HepG2 (cell line): ENCODE data around the gene TEF. TPM values are rescaled to one million over a fixed set of nuclear protein-coding genes. Genes with fewer than 3 reads are reported as not detected.

ENCODE experiments used
- CAMTA2 ChIP-seq: sonication (generic); formaldehyde crosslinking; IDR thresholded peaks from 2 replicates; pipeline ENCODE4 v1.4.0; 2020; ENCODE audit warnings: mild to moderate bottlenecking, missing genetic modification reagents, borderline replicate concordance
- CCAR2 ChIP-seq: fragments of 200-400 bp; formaldehyde crosslinking; optimal IDR thresholded peaks from 2 replicates; pipeline ENCODE3; 2018; ENCODE audit warnings: low read depth, mild to moderate bottlenecking, low read length, moderate library complexity
- ELF1 ChIP-seq: sonication (generic); formaldehyde crosslinking; IDR thresholded peaks from 2 replicates; pipeline ENCODE4 v1.4.0; 2020; ENCODE audit warnings: missing genetic modification reagents
- FOXP1 ChIP-seq, 2 experiments: fragments of 450-650 bp in 1 of 2; IDR thresholded peaks; 2 replicates each; pipeline ENCODE4 v1.6.1; 2017 to 2018; ENCODE audit warnings: antibody characterized with exemption in 1 of 2
- HES4 ChIP-seq: sonication (generic); formaldehyde crosslinking; IDR thresholded peaks from 2 replicates; pipeline ENCODE4 v1.9.0; 2021; ENCODE audit warnings: mild to moderate bottlenecking, missing genetic modification reagents, borderline replicate concordance
- IRF1 ChIP-seq: sonication (generic); formaldehyde crosslinking; IDR thresholded peaks from 2 replicates; pipeline ENCODE4 v1.4.0; 2020; ENCODE audit warnings: low read depth, mild to moderate bottlenecking, missing genetic modification reagents
- IRX3 ChIP-seq: sonication (generic); formaldehyde crosslinking; IDR thresholded peaks from 2 replicates; pipeline ENCODE4 v1.8.1; 2023; ENCODE audit warnings: mild to moderate bottlenecking, low read depth, missing genetic modification reagents, borderline replicate concordance
- KLF12 ChIP-seq: sonication (generic); formaldehyde crosslinking; IDR thresholded peaks from 2 replicates; pipeline ENCODE4 v1.4.0; 2020; ENCODE audit warnings: missing genetic modification reagents, borderline replicate concordance
- MBNL3 ChIP-seq: fragments of 250-450 bp; sonication (Bioruptor Pico); conservative IDR thresholded peaks from 2 replicates; pipeline ENCODE4 v1.8.0; 2022; ENCODE audit warnings: mild to moderate bottlenecking, inconsistent platforms
- MIXL1 ChIP-seq: IDR thresholded peaks from 2 replicates; pipeline ENCODE4 v1.6.1; 2016
- MTA1 ChIP-seq: sonication (generic); formaldehyde crosslinking; IDR thresholded peaks from 2 replicates; pipeline ENCODE4 v1.4.0; 2020; ENCODE audit warnings: missing genetic modification reagents, mild to moderate bottlenecking, borderline replicate concordance
- PCBP2 ChIP-seq: fragments of 200-400 bp; formaldehyde crosslinking; optimal IDR thresholded peaks from 2 replicates; pipeline ENCODE3; 2018; ENCODE audit warnings: low read length, low read depth; ENCODE audit not compliant: poor library complexity, severe bottlenecking
- PITX1 ChIP-seq: sonication (generic); formaldehyde crosslinking; IDR thresholded peaks from 2 replicates; pipeline ENCODE4 v1.5.1; 2020; ENCODE audit warnings: mild to moderate bottlenecking, missing genetic modification reagents
- SRSF9 ChIP-seq: fragments of 200-400 bp; formaldehyde crosslinking; IDR thresholded peaks from 2 replicates; pipeline ENCODE4 v1.6.1; 2018; ENCODE audit warnings: borderline replicate concordance, mild to moderate bottlenecking, low read depth, low read length; ENCODE audit not compliant: insufficient read depth, poor library complexity, severe bottlenecking
- TOPORS ChIP-seq: sonication (generic); formaldehyde crosslinking; IDR thresholded peaks from 2 replicates; pipeline ENCODE4 v1.8.0; 2023; ENCODE audit warnings: mild to moderate bottlenecking, missing genetic modification reagents
- ZBTB4 ChIP-seq: sonication (generic); formaldehyde crosslinking; IDR thresholded peaks from 2 replicates; pipeline ENCODE4 v1.4.0; 2020; ENCODE audit warnings: missing genetic modification reagents, mild to moderate bottlenecking, borderline replicate concordance
- ZBTB7B ChIP-seq: sonication (generic); formaldehyde crosslinking; IDR thresholded peaks from 2 replicates; pipeline ENCODE4 v1.4.0; 2020; ENCODE audit warnings: missing genetic modification reagents
- ZFAT ChIP-seq: sonication (generic); formaldehyde crosslinking; conservative IDR thresholded peaks from 2 replicates; pipeline ENCODE4 v1.8.1; 2023; ENCODE audit warnings: missing genetic modification reagents, inconsistent platforms
- ZKSCAN5 ChIP-seq: sonication (generic); formaldehyde crosslinking; IDR thresholded peaks from 2 replicates; pipeline ENCODE4 v1.5.1; 2020; ENCODE audit warnings: mild to moderate bottlenecking, missing genetic modification reagents
- ZNF3 ChIP-seq: IDR thresholded peaks from 2 replicates; pipeline ENCODE4 v1.7.0; 2017; ENCODE audit warnings: inconsistent platforms
- ZNF501 ChIP-seq: sonication (generic); formaldehyde crosslinking; IDR thresholded peaks from 2 replicates; pipeline ENCODE4 v1.5.1; 2020; ENCODE audit warnings: mild to moderate bottlenecking, moderate library complexity, missing genetic modification reagents
- ZNF772 ChIP-seq: sonication (generic); formaldehyde crosslinking; IDR thresholded peaks from 2 replicates; pipeline ENCODE4 v1.5.0; 2020; ENCODE audit warnings: mild to moderate bottlenecking, missing genetic modification reagents
- ZNF780A ChIP-seq: sonication (generic); formaldehyde crosslinking; IDR thresholded peaks from 2 replicates; pipeline ENCODE4 v1.8.0; 2022; ENCODE audit warnings: mild to moderate bottlenecking, missing genetic modification reagents, moderate library complexity
- polyA plus RNA-seq, 8 experiments: library from polyadenylated mRNA; depleted of rRNA in 3 of 8; stranded (reverse) in 7 of 8; unstranded in 1 of 8; fragments of >200 nt; fragmentation: Illumina TruSeq in 4 of 8; extraction: Trizol in 4 of 8; gene quantifications; 2 replicates each; pipeline versions ENCODE4 v1.2.1 to v1.2.3, GENCODE V29; 2011 to 2016; ENCODE audit warnings: low read depth in 4 of 8, missing spikeins in 1 of 8, mixed read lengths in 1 of 8; ENCODE audit not compliant: insufficient read depth in 1 of 8
- total RNA-seq, 5 experiments: library from RNA; depleted of rRNA; stranded (reverse); fragments of >200 nt; fragmentation: Illumina TruSeq; extraction: Trizol; gene quantifications; 2 replicates each; pipeline ENCODE4 v1.2.3, GENCODE V29; 2016; ENCODE audit warnings: low read depth in 1 of 5
- TF ChIP-seq, protein P1 (sequence below): sonication (generic); formaldehyde crosslinking; IDR thresholded peaks from 2 replicates; pipeline ENCODE4 v1.5.0; 2020; ENCODE audit warnings: mild to moderate bottlenecking, missing genetic modification reagents

Gene TEF
- total and polyA plus RNA-seq, 2 of the 13 experiments (the other 11 are each of a cell fraction or from before 2014, with no cell fraction given) = 7.6 to 11.2 TPM

GRCh38 chr22:41446639-41447434 is 65.1 kb downstream of the TEF start, which contains the start of gene TOB2 (continued):
- peak; percentile 82 for TF ChIP-seq MTA1 (CRISPR knock-in tag)
- peak; percentile 98 for TF ChIP-seq KLF12
- TF ChIP-seq ZKSCAN5 (CRISPR knock-in tag) = no peak
- peak; percentile 62 for TF ChIP-seq CCAR2
- TF ChIP-seq, protein P1, sequence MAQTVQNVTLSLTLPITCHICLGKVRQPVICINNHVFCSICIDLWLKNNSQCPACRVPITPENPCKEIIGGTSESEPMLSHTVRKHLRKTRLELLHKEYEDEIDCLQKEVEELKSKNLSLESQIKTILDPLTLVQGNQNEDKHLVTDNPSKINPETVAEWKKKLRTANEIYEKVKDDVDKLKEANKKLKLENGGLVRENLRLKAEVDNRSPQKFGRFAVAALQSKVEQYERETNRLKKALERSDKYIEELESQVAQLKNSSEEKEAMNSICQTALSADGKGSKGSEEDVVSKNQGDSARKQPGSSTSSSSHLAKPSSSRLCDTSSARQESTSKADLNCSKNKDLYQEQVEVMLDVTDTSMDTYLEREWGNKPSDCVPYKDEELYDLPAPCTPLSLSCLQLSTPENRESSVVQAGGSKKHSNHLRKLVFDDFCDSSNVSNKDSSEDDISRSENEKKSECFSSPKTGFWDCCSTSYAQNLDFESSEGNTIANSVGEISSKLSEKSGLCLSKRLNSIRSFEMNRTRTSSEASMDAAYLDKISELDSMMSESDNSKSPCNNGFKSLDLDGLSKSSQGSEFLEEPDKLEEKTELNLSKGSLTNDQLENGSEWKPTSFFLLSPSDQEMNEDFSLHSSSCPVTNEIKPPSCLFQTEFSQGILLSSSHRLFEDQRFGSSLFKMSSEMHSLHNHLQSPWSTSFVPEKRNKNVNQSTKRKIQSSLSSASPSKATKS (CRISPR knock-in tag) = peak; percentile 99
- peak; percentile 85 for TF ChIP-seq PCBP2
- TF ChIP-seq IRF1 (CRISPR knock-in tag) = peak; percentile 76
- peak; percentile 23 for TF ChIP-seq IRX3 (CRISPR knock-in tag)
- peak; percentile 89 for TF ChIP-seq MIXL1 (CRISPR knock-in tag)
- TF ChIP-seq PITX1 (CRISPR knock-in tag) = peak; percentile 80; the same call in 1 of the 2 replicates
- TF ChIP-seq TOPORS (CRISPR knock-in tag) = peak; percentile 65
- TF ChIP-seq SRSF9 = no peak
- TF ChIP-seq HES4 = 0 out of 2 replicates have a peak, but pooled peaks have one; percentile 84
- peak; percentile 98 for TF ChIP-seq ZNF501 (CRISPR knock-in tag)
- no peak; the same call in 1 of the 2 replicates for TF ChIP-seq FOXP1 (IDR thresholded peaks at IDR 0.05)
- peak; percentile 59 for TF ChIP-seq FOXP1 (CRISPR knock-in tag; IDR thresholded peaks at IDR 0.05)
- no peak; the same call in 1 of the 2 replicates for TF ChIP-seq ZNF3
- peak; percentile 87; the same call in 1 of the 2 replicates for TF ChIP-seq ZBTB4 (CRISPR knock-in tag)
- no peak for TF ChIP-seq MBNL3 (CRISPR knock-in tag)
- peak; percentile 97 for TF ChIP-seq ZNF780A (CRISPR knock-in tag)
- TF ChIP-seq ZBTB7B (CRISPR knock-in tag) = peak; percentile 95
- no peak for TF ChIP-seq CAMTA2 (CRISPR knock-in tag)
- TF ChIP-seq ELF1 (CRISPR knock-in tag) = peak; percentile 70
- TF ChIP-seq ZNF772 = peak; percentile 98
- TF ChIP-seq ZFAT (CRISPR knock-in tag) = no peak
